CD4-positive, alpha-beta T cell (primary cell): Measurements from ENCODE around the gene DYSF. TPM values are rescaled to one million over a fixed set of nuclear protein-coding genes. Genes with fewer than 3 reads are reported as not detected.
A peak's percentile ranks its signal among the peaks of the same experiment; 100 is the strongest.

Experiments used
- ATAC-seq: fragments of 200-7000 bp; cut with Tn5 transposase; one replicate; pipeline ENCODE4 v1.10.0; 2022; ENCODE audit warnings: mild to moderate bottlenecking; ENCODE audit not compliant: poor library complexity
- CTCF ChIA-PET: fragments of 350-600 bp; sonication (Branson Sonifier 250); formaldehyde crosslinking; loops from one replicate; lab custom pipeline; 2021; ENCODE audit warnings: antibody characterized with exemption, inconsistent platforms; lab: Charles Lee
- POLR2A ChIA-PET: fragments of 350-600 bp; sonication (Branson Sonifier 250); formaldehyde crosslinking; loops from one replicate; lab custom pipeline; 2021; ENCODE audit warnings: antibody characterized with exemption, inconsistent platforms; lab: Charles Lee
- DNase-seq, 14 experiments: peaks; one replicate each; pipeline ENCODE4 v3.0.0-alpha.2; 2013 to 2020; ENCODE audit warnings: mixed read lengths in 2 of 14
- H3K27ac ChIP-seq, 2 donors: one replicate each; pipeline versions ENCODE4 v1.5.1 to v1.7.0; 2013; ENCODE audit warnings: low read length in 2 of 2, low read depth in 1 of 2, mild to moderate bottlenecking in 1 of 2
- H3K27me3 ChIP-seq, 2 experiments: 1 replicate in 1 of 2; 2 replicates in 1 of 2; pipeline versions ENCODE4 v1.6.1 to v1.7.0; 2013; ENCODE audit warnings: low read length in 2 of 2, control low read depth in 1 of 2, mild to moderate bottlenecking in 1 of 2, moderate library complexity in 1 of 2; ENCODE audit not compliant: insufficient read depth in 2 of 2, control insufficient read depth in 1 of 2
- H3K36me3 ChIP-seq: one replicate; pipeline ENCODE4 v1.6.1; 2013; ENCODE audit warnings: low read length, control low read depth; ENCODE audit not compliant: insufficient read depth
- H3K4me1 ChIP-seq: one replicate; pipeline ENCODE4 v1.6.1; 2013; ENCODE audit warnings: low read length, control low read depth; ENCODE audit not compliant: insufficient read depth
- H3K4me3 ChIP-seq: one replicate; pipeline ENCODE4 v1.5.1; 2013; ENCODE audit warnings: mild to moderate bottlenecking, low read length, moderate library complexity
- H3K9me3 ChIP-seq, 2 experiments: 1 replicate in 1 of 2; 2 replicates in 1 of 2; pipeline versions ENCODE4 v1.6.1 to v1.7.0; 2013; ENCODE audit warnings: low read length in 2 of 2, mild to moderate bottlenecking in 2 of 2, control low read depth in 1 of 2, moderate library complexity in 1 of 2; ENCODE audit not compliant: control insufficient read depth in 1 of 2, insufficient read depth in 1 of 2
- H3K27ac Mint-ChIP-seq: one replicate; pipeline ENCODE4 v1.8.0; 2020; ENCODE audit warnings: mixed read lengths
- H3K27me3 Mint-ChIP-seq: one replicate; pipeline ENCODE4 v1.8.0; 2021; ENCODE audit warnings: mixed read lengths
- H3K36me3 Mint-ChIP-seq: one replicate; pipeline ENCODE4 v1.8.0; 2021; ENCODE audit warnings: low read depth, mixed read lengths
- H3K4me1 Mint-ChIP-seq: one replicate; pipeline ENCODE4 v1.8.0; 2021; ENCODE audit warnings: low read depth, mixed read lengths
- H3K4me3 Mint-ChIP-seq: one replicate; pipeline ENCODE4 v1.8.0; 2020; ENCODE audit warnings: mild to moderate bottlenecking, mixed read lengths
- H3K9me3 Mint-ChIP-seq: one replicate; pipeline ENCODE4 v1.8.0; 2020; ENCODE audit warnings: mixed read lengths
- intact Hi-C, 2 experiments: fragments of 100-400 bp; cut with DNase I in 1 of 2; cut with micrococcal nuclease in 1 of 2; formaldehyde crosslinking; loops; one replicate each; pipeline versions ENCODE4 v1.15.1 to v1.9.0; 2023 to 2025; cut with DNase I, micrococcal nuclease
- total RNA-seq, 174 experiments: library from RNA in 2 of 174; stranded (reverse) in 2 of 174; gene quantifications; one replicate each; pipeline ENCODE4 v1.2.3 and lab custom pipeline; 2021 to 2026
- TF ChIP-seq, protein P1 (sequence below): fragments of 200-600 bp; IDR thresholded peaks from one replicate; pipeline ENCODE4 v1.8.0; 2022; ENCODE audit warnings: antibody characterized with exemption, mild to moderate bottlenecking

DYSF gene
- total RNA-seq, 2 experiments from 2014 or later: 0.27 to 0.31 TPM

DNA sequence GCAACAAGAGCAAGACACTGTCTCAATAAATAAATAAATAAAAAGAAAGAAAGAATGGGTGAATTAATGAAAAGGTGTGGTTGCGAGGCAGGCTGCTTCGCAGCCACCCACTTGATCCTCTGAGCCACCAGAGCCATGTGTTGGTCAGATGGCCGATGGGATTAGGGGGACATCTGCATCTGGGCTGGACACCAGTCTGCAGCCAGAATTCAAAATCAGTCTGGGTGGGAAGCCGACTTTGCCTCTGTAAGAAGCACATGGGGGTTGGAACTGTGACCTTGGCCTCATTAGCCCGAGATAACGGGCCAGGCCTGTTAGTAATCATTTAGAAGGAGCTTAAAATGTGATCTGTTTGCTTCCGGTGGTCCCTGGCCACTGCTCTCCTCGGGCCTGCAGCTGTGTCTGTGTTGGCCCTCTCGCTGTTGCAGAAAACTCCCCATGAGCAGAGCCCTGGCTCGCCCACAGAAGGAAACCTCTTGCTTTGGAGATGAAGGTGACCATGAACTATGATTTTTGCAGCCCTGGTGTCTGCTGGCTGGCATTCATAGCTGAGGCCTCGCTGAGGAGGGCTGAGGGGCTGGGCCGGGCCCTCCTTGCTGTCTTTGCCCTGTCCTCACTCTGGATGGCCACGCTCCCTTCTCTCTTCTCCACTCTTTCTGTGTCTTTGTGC lies 94.4 kb downstream of the DYSF start:
- no peak overlapping the region for H3K27ac ChIP-seq
- H3K36me3 ChIP-seq: no peaks in the 10 kb centered on the region
- peaks cover 0 to 16% of the 10 kb centered on the region in 2 experiments for H3K27me3 ChIP-seq
- H3K27me3 Mint-ChIP-seq: peaks cover 23% of the 10 kb centered on the region
- TF ChIP-seq, protein P1, sequence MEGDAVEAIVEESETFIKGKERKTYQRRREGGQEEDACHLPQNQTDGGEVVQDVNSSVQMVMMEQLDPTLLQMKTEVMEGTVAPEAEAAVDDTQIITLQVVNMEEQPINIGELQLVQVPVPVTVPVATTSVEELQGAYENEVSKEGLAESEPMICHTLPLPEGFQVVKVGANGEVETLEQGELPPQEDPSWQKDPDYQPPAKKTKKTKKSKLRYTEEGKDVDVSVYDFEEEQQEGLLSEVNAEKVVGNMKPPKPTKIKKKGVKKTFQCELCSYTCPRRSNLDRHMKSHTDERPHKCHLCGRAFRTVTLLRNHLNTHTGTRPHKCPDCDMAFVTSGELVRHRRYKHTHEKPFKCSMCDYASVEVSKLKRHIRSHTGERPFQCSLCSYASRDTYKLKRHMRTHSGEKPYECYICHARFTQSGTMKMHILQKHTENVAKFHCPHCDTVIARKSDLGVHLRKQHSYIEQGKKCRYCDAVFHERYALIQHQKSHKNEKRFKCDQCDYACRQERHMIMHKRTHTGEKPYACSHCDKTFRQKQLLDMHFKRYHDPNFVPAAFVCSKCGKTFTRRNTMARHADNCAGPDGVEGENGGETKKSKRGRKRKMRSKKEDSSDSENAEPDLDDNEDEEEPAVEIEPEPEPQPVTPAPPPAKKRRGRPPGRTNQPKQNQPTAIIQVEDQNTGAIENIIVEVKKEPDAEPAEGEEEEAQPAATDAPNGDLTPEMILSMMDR: no peak
- ChIA-PET CTCF (interaction anchor here (1.1 kb wide), 1 partner anchor 1032 kb away, joined by 3 read pairs; no protein-coding TSS in a partner anchor), POLR2A (no interaction called here)
- no peaks in the 10 kb centered on the region for H3K9me3 Mint-ChIP-seq
- H3K4me1 ChIP-seq: peaks cover 12% of the 10 kb centered on the region
- H3K4me3 ChIP-seq: no peak overlapping the region
- H3K4me3 Mint-ChIP-seq: no peak overlapping the region
- H3K36me3 Mint-ChIP-seq: no peaks in the 10 kb centered on the region
- peaks cover 0 to 12% of the 10 kb centered on the region in 2 experiments for H3K9me3 ChIP-seq
- peaks cover 11% of the 10 kb centered on the region for H3K4me1 Mint-ChIP-seq
- intact Hi-C loops: loop anchor here (1.0 to 10.0 kb wide), 6 partner anchors 603 to 1317 kb away; no protein-coding TSS in a partner anchor
- H3K27ac Mint-ChIP-seq: no peak overlapping the region
- ATAC-seq (no peak), DNase-seq (no peak)

DNA sequence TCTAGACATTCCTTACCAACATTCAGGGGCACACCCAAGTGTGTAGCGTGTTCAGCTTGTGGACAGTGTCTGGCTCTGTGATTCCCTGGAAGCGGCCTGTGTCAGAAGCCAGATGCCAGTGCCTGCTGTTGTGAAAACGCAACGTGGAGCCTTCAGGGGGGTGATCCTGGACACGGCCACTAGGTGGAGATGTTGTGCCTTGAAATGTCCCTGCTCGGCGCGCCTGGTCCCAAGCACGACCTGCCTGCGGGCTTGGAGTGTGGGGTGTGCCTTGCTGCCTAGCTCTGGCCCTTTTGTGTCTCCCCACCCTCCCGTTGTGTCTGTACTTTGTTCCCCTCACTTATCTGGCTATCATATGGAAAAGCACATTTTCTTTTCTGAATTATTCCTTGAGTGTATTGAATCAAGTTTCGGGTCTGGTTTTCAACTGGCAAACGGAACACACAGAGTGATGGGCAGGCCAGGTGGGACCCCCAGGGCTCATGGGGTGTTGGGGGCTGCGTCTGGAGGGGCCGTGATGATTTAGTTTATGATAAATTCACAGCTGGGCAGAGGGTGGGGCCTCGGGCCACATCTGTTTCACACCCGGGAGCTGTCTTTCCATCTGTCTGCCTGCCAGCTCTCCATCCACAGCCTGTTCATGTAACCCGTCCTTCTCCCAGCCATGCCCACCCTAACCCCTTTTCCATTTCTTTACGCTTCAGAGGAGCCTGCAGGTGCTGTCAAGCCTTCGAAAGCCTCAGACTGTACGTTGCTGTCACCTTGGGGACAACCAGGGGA lies 95.5 kb downstream of the DYSF start:
- CTCF ChIA-PET: no interaction called here
- Mint-ChIP-seq H3K4me1 (peaks cover 11% of the 10 kb centered on the region), H3K9me3 (no peaks in the 10 kb centered on the region), H3K27ac (no peak overlapping the region), H3K4me3 (no peak overlapping the region), H3K27me3 (peaks cover 23% of the 10 kb centered on the region), H3K36me3 (no peaks in the 10 kb centered on the region)
- no peak overlapping the region for H3K4me3 ChIP-seq
- POLR2A ChIA-PET: no interaction called here
- H3K9me3 ChIP-seq: peaks cover 0 to 5% of the 10 kb centered on the region in 2 experiments
- intact Hi-C loops: loop anchor here (1.0 to 10.0 kb wide), 6 partner anchors 601 to 1316 kb away; no protein-coding TSS in a partner anchor
- TF ChIP-seq, protein P1: peak; percentile 94
- ATAC-seq: peak; percentile 68
- peaks cover 0 to 16% of the 10 kb centered on the region in 2 experiments for H3K27me3 ChIP-seq
- no peak overlapping the region for H3K27ac ChIP-seq
- peak; percentile 43 to 77 (median 56) for DNase-seq
- H3K36me3 ChIP-seq: no peaks in the 10 kb centered on the region
- peaks cover 12% of the 10 kb centered on the region for H3K4me1 ChIP-seq

DNA sequence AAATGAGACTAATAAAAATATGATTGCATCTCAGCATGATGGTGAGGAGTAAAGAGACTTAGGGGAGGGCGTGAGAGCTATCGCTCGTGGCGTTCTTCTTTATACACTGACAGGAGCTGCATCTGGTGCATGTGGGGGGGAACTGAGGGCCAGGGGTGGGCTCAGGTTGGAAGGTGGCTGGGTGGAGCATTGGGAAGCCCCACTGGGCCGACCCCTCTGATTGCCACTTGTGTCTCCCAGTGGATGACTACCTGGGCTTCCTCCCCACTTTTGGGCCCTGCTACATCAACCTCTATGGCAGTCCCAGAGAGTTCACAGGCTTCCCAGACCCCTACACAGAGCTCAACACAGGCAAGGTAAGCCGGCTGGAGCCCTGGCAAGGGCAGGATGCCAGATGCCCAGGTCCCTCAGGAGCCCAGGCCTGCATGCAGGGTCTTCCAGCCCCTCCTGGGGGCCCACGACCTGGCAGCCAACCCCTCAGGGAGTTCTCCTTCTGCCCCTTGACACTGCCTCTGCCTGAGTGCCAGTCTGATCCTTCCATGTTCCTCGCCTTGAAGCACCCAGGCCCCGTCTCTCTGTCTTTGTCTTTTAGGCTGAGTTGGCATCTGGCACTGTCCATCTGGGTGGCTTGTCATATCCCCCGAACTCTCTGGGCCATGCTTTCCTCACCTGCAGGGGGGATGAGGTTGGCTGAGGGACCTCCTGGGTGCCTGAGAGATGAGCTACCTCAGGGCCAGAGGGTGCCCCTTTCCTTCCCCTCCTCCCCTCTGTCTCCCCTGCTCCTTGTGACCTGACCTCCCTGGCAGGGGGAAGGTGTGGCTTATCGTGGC lies 97.7 kb downstream of the DYSF start:
- peaks cover 0 to 5% of the 10 kb centered on the region in 2 experiments for H3K27me3 ChIP-seq
- DNase-seq (no peak), ATAC-seq (no peak)
- H3K4me3 Mint-ChIP-seq: no peak overlapping the region
- H3K4me1 Mint-ChIP-seq: no peaks in the 10 kb centered on the region
- no peaks in the 10 kb centered on the region for H3K36me3 Mint-ChIP-seq
- H3K4me3 ChIP-seq: no peak overlapping the region
- TF ChIP-seq, protein P1: no peak
- H3K4me1 ChIP-seq: peaks cover 4% of the 10 kb centered on the region
- no peaks in the 10 kb centered on the region for H3K9me3 Mint-ChIP-seq
- H3K27ac Mint-ChIP-seq: no peak overlapping the region
- intact Hi-C loops: no loop called here
- CTCF ChIA-PET: interaction anchor here (1.6 kb wide), 1 partner anchor 1029 kb away, joined by 3 read pairs; no protein-coding TSS in a partner anchor
- H3K36me3 ChIP-seq: no peaks in the 10 kb centered on the region
- POLR2A ChIA-PET: no interaction called here
- peaks cover 0 to 5% of the 10 kb centered on the region in 2 experiments for H3K9me3 ChIP-seq
- peaks cover 7% of the 10 kb centered on the region for H3K27me3 Mint-ChIP-seq
- no peak overlapping the region for H3K27ac ChIP-seq
